ENCODE measurements around the gene ARHGEF37. TPM values are rescaled to one million over a fixed set of nuclear protein-coding genes. Genes with fewer than 3 reads are reported as not detected.

Gene ARHGEF37
- total and polyA plus RNA-seq, 7 experiments from 2014 or later = 0.43 to 1.8 (median 0.60) TPM; not detected in 1

DNA sequence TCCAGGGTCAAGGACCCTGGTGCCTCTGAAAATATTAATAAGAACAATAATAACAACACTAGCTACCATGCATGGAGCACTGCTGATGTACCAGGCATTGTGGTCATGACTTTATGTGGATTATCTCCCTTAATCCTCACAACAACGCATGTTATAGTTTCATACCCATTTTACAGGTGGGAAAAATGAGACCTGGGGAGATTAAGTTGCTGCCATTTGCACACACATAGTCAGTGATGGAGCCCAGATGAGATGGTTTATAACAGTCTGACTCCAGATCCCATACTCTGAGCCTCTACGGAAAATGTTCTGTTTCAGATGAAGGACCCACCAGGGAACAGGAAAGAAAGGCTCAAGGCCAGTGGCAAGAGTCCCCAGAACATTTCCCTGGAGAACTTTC, 100.6 kb downstream of the ARHGEF37 start:
- DNase-seq = no peak
- CTCF ChIA-PET = no interaction called here
- H3K9me3 Mint-ChIP-seq = peaks cover 0 to 1% (median 0%) of the 10 kb centered on the region in 11 donors
- no peak overlapping the region for H3K4me3 Mint-ChIP-seq
- intact Hi-C loops (cut with micrococcal nuclease) = no loop called here
- no peaks in the 10 kb centered on the region for H3K4me1 Mint-ChIP-seq
- POLR2A ChIA-PET = no interaction called here
- H3K27me3 ChIP-seq (ENCODE audit: control insufficient read depth in 2 of 2, insufficient read depth in 2 of 2, low read length in 2 of 2) = no peaks in the 10 kb centered on the region
- H3K9me3 ChIP-seq (ENCODE audit: control insufficient read depth in 2 of 3, low read length in 3 of 3) = no peaks in the 10 kb centered on the region
- H3K4me3 ChIP-seq (ENCODE audit: low read length) = no peak overlapping the region
- H3K27ac Mint-ChIP-seq = no peak overlapping the region
- no peaks in the 10 kb centered on the region for H3K36me3 ChIP-seq (ENCODE audit: control insufficient read depth in 2 of 3, insufficient read depth in 3 of 3, low read length in 3 of 3)
- ATAC-seq = no peak
- H3K27me3 Mint-ChIP-seq = peaks cover 16 to 28% (median 22%) of the 10 kb centered on the region in 5 donors
- no peaks in the 10 kb centered on the region for H3K36me3 Mint-ChIP-seq
- no peaks in the 10 kb centered on the region for H3K4me1 ChIP-seq (ENCODE audit: control insufficient read depth in 2 of 2, insufficient read depth in 2 of 2, low read length in 2 of 2)
- no peak overlapping the region for H3K27ac ChIP-seq (ENCODE audit: low read depth, low read length)

- no peak for ATAC-seq
- Histone ChIP-seq H3K27ac (ENCODE audit: low read depth, low read length) (no peak overlapping the region), H3K36me3 (ENCODE audit: control insufficient read depth in 2 of 3, insufficient read depth in 3 of 3, low read length in 3 of 3) (no peaks in the 10 kb centered on the region), H3K4me3 (ENCODE audit: low read length) (no peak overlapping the region), H3K9me3 (ENCODE audit: control insufficient read depth in 2 of 3, low read length in 3 of 3) (no peaks in the 10 kb centered on the region), H3K4me1 (ENCODE audit: control insufficient read depth in 2 of 2, insufficient read depth in 2 of 2, low read length in 2 of 2) (no peaks in the 10 kb centered on the region), H3K27me3 (ENCODE audit: control insufficient read depth in 2 of 2, insufficient read depth in 2 of 2, low read length in 2 of 2) (no peaks in the 10 kb centered on the region)
- Mint-ChIP-seq H3K4me1 (no peaks in the 10 kb centered on the region), H3K9me3 (peaks cover 0 to 1% (median 0%) of the 10 kb centered on the region in 11 donors), H3K36me3 (no peaks in the 10 kb centered on the region), H3K27ac (no peak overlapping the region), H3K27me3 (peaks cover 19 to 32% (median 25%) of the 10 kb centered on the region in 5 donors), H3K4me3 (no peak overlapping the region)
- ChIA-PET POLR2A (no interaction called here), CTCF (no interaction called here)
- no peak for DNase-seq
- intact Hi-C loops (cut with micrococcal nuclease) = no loop called here
These were observed 101.3 kb downstream of the ARHGEF37 start for GRCh38 chr5:149682532-149683075.

- Mint-ChIP-seq H3K9me3 (peaks cover 0 to 1% (median 0%) of the 10 kb centered on the region in 11 donors), H3K27me3 (peaks cover 26 to 42% (median 35%) of the 10 kb centered on the region in 5 donors)
- intact Hi-C loops (cut with micrococcal nuclease) = no loop called here
These were observed 102.7 kb downstream of the ARHGEF37 start for GRCh38 chr5:149683964-149684363.

GRCh38 chr5:149684371-149684770, 103.1 kb downstream of the ARHGEF37 start:
- Mint-ChIP-seq H3K36me3 (no peaks in the 10 kb centered on the region), H3K4me1 (no peaks in the 10 kb centered on the region), H3K4me3 (no peak overlapping the region), H3K27ac (no peak overlapping the region), H3K27me3 (peaks cover 28 to 46% (median 39%) of the 10 kb centered on the region in 5 donors), H3K9me3 (peaks cover 0 to 1% (median 0%) of the 10 kb centered on the region in 11 donors)
- H3K4me3 ChIP-seq (ENCODE audit: low read length) = no peak overlapping the region
- H3K9me3 ChIP-seq (ENCODE audit: control insufficient read depth in 2 of 3, low read length in 3 of 3) = no peaks in the 10 kb centered on the region
- intact Hi-C loops (cut with micrococcal nuclease) = no loop called here
- no peak for ATAC-seq
- no peaks in the 10 kb centered on the region for H3K27me3 ChIP-seq (ENCODE audit: control insufficient read depth in 2 of 2, insufficient read depth in 2 of 2, low read length in 2 of 2)
- no peak for DNase-seq
- POLR2A ChIA-PET = no interaction called here
- H3K27ac ChIP-seq (ENCODE audit: low read depth, low read length) = no peak overlapping the region
- H3K36me3 ChIP-seq (ENCODE audit: control insufficient read depth in 2 of 3, insufficient read depth in 3 of 3, low read length in 3 of 3) = no peaks in the 10 kb centered on the region
- CTCF ChIA-PET = no interaction called here
- H3K4me1 ChIP-seq (ENCODE audit: control insufficient read depth in 2 of 2, insufficient read depth in 2 of 2, low read length in 2 of 2) = no peaks in the 10 kb centered on the region

More at GRCh38 chr5:149683964-149684363, 102.7 kb downstream of the ARHGEF37 start:
- Mint-ChIP-seq H3K36me3 (no peaks in the 10 kb centered on the region), H3K4me1 (no peaks in the 10 kb centered on the region), H3K27ac (no peak overlapping the region), H3K4me3 (no peak overlapping the region)
- ChIA-PET CTCF (no interaction called here), POLR2A (no interaction called here)
- Histone ChIP-seq H3K9me3 (ENCODE audit: control insufficient read depth in 2 of 3, low read length in 3 of 3) (no peaks in the 10 kb centered on the region), H3K27ac (ENCODE audit: low read depth, low read length) (no peak overlapping the region), H3K4me1 (ENCODE audit: control insufficient read depth in 2 of 2, insufficient read depth in 2 of 2, low read length in 2 of 2) (no peaks in the 10 kb centered on the region), H3K4me3 (ENCODE audit: low read length) (no peak overlapping the region), H3K27me3 (ENCODE audit: control insufficient read depth in 2 of 2, insufficient read depth in 2 of 2, low read length in 2 of 2) (no peaks in the 10 kb centered on the region), H3K36me3 (ENCODE audit: control insufficient read depth in 2 of 3, insufficient read depth in 3 of 3, low read length in 3 of 3) (no peaks in the 10 kb centered on the region)
- DNase-seq = no peak
- ATAC-seq = no peak

Other genes starting within 250 kb of the ARHGEF37 start
- gene GRPEL2, start 236.0 kb upstream of the ARHGEF37 start, total RNA-seq = 10 to 100 TPM; 12.0 to 40.1 (median 32.2) TPM
- 1 to 10 TPM; 5.9 to 7.5 TPM for gene GRPEL2, start 236.0 kb upstream of the ARHGEF37 start, polyA plus RNA-seq
- gene PCYOX1L, start 223.5 kb upstream of the ARHGEF37 start, total RNA-seq = 10 to 100 TPM; 29.7 to 53.7 (median 36.3) TPM
- gene PCYOX1L, start 223.5 kb upstream of the ARHGEF37 start, polyA plus RNA-seq = 10 to 100 TPM; 12.7 to 21.1 TPM
- gene IL17B, start 202.2 kb upstream of the ARHGEF37 start, total RNA-seq = not detected
- not detected for gene IL17B, start 202.2 kb upstream of the ARHGEF37 start, polyA plus RNA-seq
- 100 to 1,000 TPM; 168 to 217 (median 181) TPM for gene CSNK1A1, start 30.1 kb upstream of the ARHGEF37 start, total RNA-seq
- gene CSNK1A1, start 30.1 kb upstream of the ARHGEF37 start, polyA plus RNA-seq = 100 to 1,000 TPM; 146 to 164 TPM
- gene PPARGC1B, start 148.8 kb downstream of the ARHGEF37 start, total RNA-seq = 10 to 100 TPM in 1 of 5 experiments, 1 to 10 TPM in 4; 4.3 to 10.9 (median 5.0) TPM
- gene PPARGC1B, start 148.8 kb downstream of the ARHGEF37 start, polyA plus RNA-seq = 1 to 10 TPM; 1.8 to 2.4 TPM